HG03039 (cell line): ENCODE data around the gene ITPKA.
"Not testable (repeated sequence)": the region's sequence is repeated elsewhere in the genome, so short reads cannot be mapped to it uniquely, and the experiment has no call there.

Experiments
- ATAC-seq: cut with Tn5 transposase; IDR thresholded peaks from one replicate; pipeline ENCODE4 v1.9.1; 2021; ENCODE audit warnings: mild to moderate bottlenecking, moderate library complexity; ENCODE audit not compliant: unreplicated experiment

Gene ITPKA

GRCh38 chr15:41493205-41493901, at the start of gene ITPKA:
ITPKA (plus strand) TSS chr15:41493874; CDS start chr15:41493928, 54 bp downstream.
- ATAC-seq, result peak; percentile 51

- ATAC-seq, result no peak
These were observed 48.3 kb upstream of the ITPKA start for GRCh38 chr15:41445399-41445798.

GRCh38 chr15:41462084-41462795, 31.4 kb upstream of the ITPKA start:
- ATAC-seq, result no peak

GRCh38 chr15:41464889-41465580, 28.6 kb upstream of the ITPKA start:
- ATAC-seq, result no peak

GRCh38 chr15:41465822-41466421, 27.8 kb upstream of the ITPKA start:
- ATAC-seq, result no peak

- no peak for ATAC-seq
These were observed 27.0 kb upstream of the ITPKA start for GRCh38 chr15:41466711-41467110.

- ATAC-seq, result not testable (repeated sequence)
These were observed 24.0 kb upstream of the ITPKA start for GRCh38 chr15:41469644-41470043.

GRCh38 chr15:41473418-41473817, 20.3 kb upstream of the ITPKA start:
- no peak for ATAC-seq

GRCh38 chr15:41474436-41474835, 19.2 kb upstream of the ITPKA start:
- no peak for ATAC-seq

- ATAC-seq, result no peak
These were observed 18.7 kb upstream of the ITPKA start for GRCh38 chr15:41474941-41475340.

- ATAC-seq, result no peak
These were observed 17.1 kb upstream of the ITPKA start for GRCh38 chr15:41476416-41477048.

- no peak for ATAC-seq
These were observed 13.1 kb upstream of the ITPKA start for GRCh38 chr15:41480396-41481140.

- ATAC-seq, result no peak
These were observed 11.4 kb upstream of the ITPKA start for GRCh38 chr15:41482110-41482877.

GRCh38 chr15:41483115-41483514, 10.6 kb upstream of the ITPKA start:
- ATAC-seq, result no peak

- ATAC-seq, result no peak
These were observed 10.2 kb upstream of the ITPKA start for GRCh38 chr15:41483519-41483918.

- no peak for ATAC-seq
These were observed 8.6 kb upstream of the ITPKA start for GRCh38 chr15:41484937-41485625.

GRCh38 chr15:41486286-41486685, 7.4 kb upstream of the ITPKA start:
- ATAC-seq, result no peak

GRCh38 chr15:41487381-41487780, 6.3 kb upstream of the ITPKA start:
- no peak for ATAC-seq

- ATAC-seq, result no peak
These were observed 5.9 kb upstream of the ITPKA start for GRCh38 chr15:41487802-41488201.
